ENCODE measurements around the gene TBCEL.
A peak's percentile ranks its signal among the peaks of the same experiment; 100 is the strongest.

The TBCEL gene

DNA sequence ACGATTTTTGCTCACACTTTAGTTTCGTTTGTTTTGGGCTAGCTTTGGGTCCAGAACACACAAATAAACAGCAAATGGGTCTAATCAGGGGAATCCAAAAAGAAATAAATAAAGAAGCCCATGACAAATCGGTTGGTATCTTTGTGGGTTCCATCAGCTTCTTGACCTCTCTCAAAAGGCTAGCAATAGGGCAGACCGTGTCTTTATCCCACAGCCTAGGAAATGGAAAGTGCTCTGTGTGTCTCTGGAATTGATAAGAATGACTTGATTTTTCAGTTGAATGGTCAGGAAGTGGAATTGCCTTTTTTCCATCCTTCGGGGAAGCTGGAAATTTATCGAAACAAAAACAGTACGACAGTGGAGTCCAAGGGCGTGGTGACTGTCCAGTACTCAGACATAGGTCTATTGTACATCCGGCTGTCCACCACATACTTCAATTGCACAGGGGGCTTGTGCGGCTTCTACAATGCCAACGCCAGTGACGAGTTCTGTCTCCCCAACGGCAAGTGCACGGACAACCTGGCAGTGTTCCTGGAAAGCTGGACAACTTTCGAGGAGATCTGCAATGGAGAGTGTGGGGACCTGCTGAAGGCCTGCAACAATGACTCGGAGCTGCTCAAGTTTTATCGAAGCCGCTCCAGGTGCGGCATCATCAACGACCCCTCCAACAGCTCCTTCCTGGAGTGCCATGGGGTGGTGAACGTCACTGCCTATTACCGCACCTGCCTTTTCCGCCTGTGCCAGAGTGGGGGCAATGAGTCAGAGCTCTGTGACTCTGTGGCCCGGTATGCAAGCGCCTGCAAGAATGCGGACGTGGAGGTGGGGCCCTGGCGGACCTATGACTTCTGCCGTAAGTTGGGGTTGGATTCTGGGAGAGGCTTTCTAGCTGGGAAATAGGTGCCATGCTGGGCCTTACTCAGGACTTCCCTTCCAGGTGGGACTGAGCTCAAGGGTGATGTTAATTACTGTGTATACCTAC is 105.7 kb downstream of the TBCEL start:
- Histone ChIP-seq H3K27me3 (ENCODE audit: insufficient read depth, low read length) (no peaks in the 10 kb centered on the region), H3K79me1 (ENCODE audit: low read length) (no peaks in the 10 kb centered on the region), H3K79me2 (ENCODE audit: control insufficient read depth, insufficient read depth, low read length, poor library complexity) (no peaks in the 10 kb centered on the region), H3K36me3 (ENCODE audit: control insufficient read depth in 1 of 2, insufficient read depth in 2 of 2, low read length in 2 of 2) (no peaks in the 10 kb centered on the region), H2BK5ac (ENCODE audit: low read depth, low read length, poor library complexity) (no peak overlapping the region), H3K4me1 (ENCODE audit: control insufficient read depth in 1 of 2, insufficient read depth in 2 of 2, low read length in 2 of 2) (no peaks in the 10 kb centered on the region), H3K4me2 (ENCODE audit: low read length) (no peak overlapping the region), H3K14ac (ENCODE audit: low read length) (no peak overlapping the region), H3K27ac (ENCODE audit: low read depth, low read length) (no peak overlapping the region), H4K91ac (ENCODE audit: low read depth, low read length) (no peak overlapping the region), H3K18ac (ENCODE audit: low read length) (no peak overlapping the region), H2AFZ (ENCODE audit: insufficient read depth, low read length, poor library complexity) (no peak overlapping the region), H4K12ac (ENCODE audit: low read depth, low read length) (no peak overlapping the region), H3K9ac (ENCODE audit: low read length) (no peak overlapping the region), H2BK12ac (ENCODE audit: low read length) (no peak overlapping the region), H4K8ac (ENCODE audit: low read depth, low read length) (no peak overlapping the region), H3K9me3 (ENCODE audit: insufficient read depth, low read depth, low read length) (peaks cover 10% of the 10 kb centered on the region), H3K4me3 (ENCODE audit: low read depth, low read length) (no peak overlapping the region), H3K23ac (ENCODE audit: low read length) (no peak overlapping the region), H2BK120ac (ENCODE audit: insufficient read depth, low read length, poor library complexity) (no peak overlapping the region), H3K4ac (ENCODE audit: low read depth, low read length) (no peak overlapping the region), H2AK5ac (ENCODE audit: low read length) (no peak overlapping the region)
- peak; percentile 65 to 73 for DNase-seq
- no CpG with 5 or more reads among the region's 29 CpGs for WGBS (ENCODE audit: extremely low coverage, insufficient coverage, insufficient read length)

DNA sequence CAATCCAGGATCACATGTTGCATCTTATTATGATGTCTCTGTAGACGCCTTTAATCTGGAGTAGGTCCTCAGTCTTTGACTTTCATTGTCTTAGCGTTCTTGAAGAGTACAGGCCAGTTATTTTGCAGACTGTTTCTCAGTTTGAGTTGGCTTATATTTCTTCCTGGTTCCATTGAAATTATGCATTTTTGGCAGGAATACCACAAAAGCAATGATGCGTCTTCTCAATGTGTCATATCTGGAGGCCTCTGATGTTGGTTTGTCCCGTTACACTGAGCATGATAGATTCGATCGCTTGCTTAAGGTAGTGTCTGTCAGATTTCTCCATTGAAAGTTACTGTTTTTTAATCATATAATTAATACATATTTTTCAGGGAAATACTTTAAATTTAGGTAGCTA is 107.8 kb downstream of the TBCEL start:
- H3K4ac ChIP-seq (ENCODE audit: low read depth, low read length): no peak overlapping the region

DNA sequence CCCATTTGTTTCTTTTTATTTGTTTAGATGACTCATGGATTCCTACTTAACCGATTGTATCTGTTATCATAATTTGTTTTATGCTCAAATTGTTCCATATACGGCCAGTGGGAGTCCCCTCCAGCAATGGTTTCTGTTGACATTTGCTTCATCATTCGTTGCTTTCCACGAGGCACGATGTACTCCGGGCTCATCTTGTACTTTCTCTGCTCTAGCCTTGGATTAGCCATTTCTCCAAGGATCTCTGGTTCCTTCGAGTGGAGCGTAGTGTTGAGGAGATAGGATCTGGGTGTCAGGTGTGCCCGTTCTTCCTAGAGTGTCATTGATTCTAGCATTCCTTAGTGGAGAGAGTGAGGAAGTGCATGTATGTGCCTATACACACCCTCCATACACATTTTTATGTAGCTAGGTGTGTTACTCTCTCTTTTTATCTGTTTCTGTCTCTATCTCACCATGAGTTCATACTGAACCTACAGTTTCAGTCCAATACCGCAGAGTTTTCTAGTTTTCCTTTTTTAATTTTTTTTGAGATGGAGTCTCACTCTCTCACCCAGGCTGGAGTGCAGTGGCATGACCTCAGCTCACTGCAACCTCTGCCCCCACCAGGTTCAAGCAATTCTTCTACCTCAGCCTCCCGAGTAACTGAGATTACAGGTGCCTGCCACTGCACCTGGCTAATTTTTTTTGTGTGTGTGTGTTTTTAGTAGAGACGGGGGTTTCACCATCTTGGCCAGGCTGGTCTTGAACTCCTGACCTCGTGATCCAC is 108.5 kb downstream of the TBCEL start:
- H4K91ac ChIP-seq (ENCODE audit: low read depth, low read length): no peak overlapping the region
- H3K23ac ChIP-seq (ENCODE audit: low read length): no peak overlapping the region
- H3K9me3 ChIP-seq (ENCODE audit: insufficient read depth, low read depth, low read length): peaks cover 13% of the 10 kb centered on the region
- no peak overlapping the region for H4K8ac ChIP-seq (ENCODE audit: low read depth, low read length)
- H3K4me2 ChIP-seq (ENCODE audit: low read length): no peak overlapping the region
- H2AK5ac ChIP-seq (ENCODE audit: low read length): no peak overlapping the region
- no peak overlapping the region for H3K4ac ChIP-seq (ENCODE audit: low read depth, low read length)
- no peak overlapping the region for H3K18ac ChIP-seq (ENCODE audit: low read length)
- H3K79me1 ChIP-seq (ENCODE audit: low read length): no peaks in the 10 kb centered on the region
- H3K4me1 ChIP-seq (ENCODE audit: control insufficient read depth in 1 of 2, insufficient read depth in 2 of 2, low read length in 2 of 2): no peaks in the 10 kb centered on the region
- H3K27me3 ChIP-seq (ENCODE audit: insufficient read depth, low read length): no peaks in the 10 kb centered on the region
- H2AFZ ChIP-seq (ENCODE audit: insufficient read depth, low read length, poor library complexity): no peak overlapping the region
- H3K36me3 ChIP-seq (ENCODE audit: control insufficient read depth in 1 of 2, insufficient read depth in 2 of 2, low read length in 2 of 2): no peaks in the 10 kb centered on the region
- no peak for DNase-seq
- H4K12ac ChIP-seq (ENCODE audit: low read depth, low read length): no peak overlapping the region
- H3K14ac ChIP-seq (ENCODE audit: low read length): no peak overlapping the region
- no peaks in the 10 kb centered on the region for H3K79me2 ChIP-seq (ENCODE audit: control insufficient read depth, insufficient read depth, low read length, poor library complexity)
- H3K27ac ChIP-seq (ENCODE audit: low read depth, low read length): no peak overlapping the region
- no peak overlapping the region for H3K4me3 ChIP-seq (ENCODE audit: low read depth, low read length)
- no peak overlapping the region for H2BK12ac ChIP-seq (ENCODE audit: low read length)
- H2BK5ac ChIP-seq (ENCODE audit: low read depth, low read length, poor library complexity): no peak overlapping the region
- no CpG with 5 or more reads among the region's 13 CpGs for WGBS (ENCODE audit: extremely low coverage, insufficient coverage, insufficient read length)
- no peak overlapping the region for H3K9ac ChIP-seq (ENCODE audit: low read length)
- no peak overlapping the region for H2BK120ac ChIP-seq (ENCODE audit: insufficient read depth, low read length, poor library complexity)

More for the DNA sequence above, 107.8 kb downstream of the TBCEL start:
- Histone ChIP-seq H3K9me3 (ENCODE audit: insufficient read depth, low read depth, low read length) (peaks cover 7% of the 10 kb centered on the region), H2BK5ac (ENCODE audit: low read depth, low read length, poor library complexity) (no peak overlapping the region), H3K4me2 (ENCODE audit: low read length) (no peak overlapping the region), H3K4me3 (ENCODE audit: low read depth, low read length) (no peak overlapping the region), H4K91ac (ENCODE audit: low read depth, low read length) (no peak overlapping the region), H2AFZ (ENCODE audit: insufficient read depth, low read length, poor library complexity) (no peak overlapping the region), H2AK5ac (ENCODE audit: low read length) (no peak overlapping the region), H3K14ac (ENCODE audit: low read length) (no peak overlapping the region), H3K9ac (ENCODE audit: low read length) (no peak overlapping the region), H4K12ac (ENCODE audit: low read depth, low read length) (no peak overlapping the region), H3K4me1 (ENCODE audit: control insufficient read depth in 1 of 2, insufficient read depth in 2 of 2, low read length in 2 of 2) (no peaks in the 10 kb centered on the region), H3K18ac (ENCODE audit: low read length) (no peak overlapping the region), H3K79me2 (ENCODE audit: control insufficient read depth, insufficient read depth, low read length, poor library complexity) (no peaks in the 10 kb centered on the region), H4K8ac (ENCODE audit: low read depth, low read length) (no peak overlapping the region), H3K27ac (ENCODE audit: low read depth, low read length) (no peak overlapping the region), H3K27me3 (ENCODE audit: insufficient read depth, low read length) (no peaks in the 10 kb centered on the region), H2BK120ac (ENCODE audit: insufficient read depth, low read length, poor library complexity) (no peak overlapping the region), H3K23ac (ENCODE audit: low read length) (no peak overlapping the region), H2BK12ac (ENCODE audit: low read length) (no peak overlapping the region), H3K79me1 (ENCODE audit: low read length) (no peaks in the 10 kb centered on the region), H3K36me3 (ENCODE audit: control insufficient read depth in 1 of 2, insufficient read depth in 2 of 2, low read length in 2 of 2) (no peaks in the 10 kb centered on the region)
- no CpG with 5 or more reads among the region's 6 CpGs for WGBS (ENCODE audit: extremely low coverage, insufficient coverage, insufficient read length)
- no peak for DNase-seq

DNA sequence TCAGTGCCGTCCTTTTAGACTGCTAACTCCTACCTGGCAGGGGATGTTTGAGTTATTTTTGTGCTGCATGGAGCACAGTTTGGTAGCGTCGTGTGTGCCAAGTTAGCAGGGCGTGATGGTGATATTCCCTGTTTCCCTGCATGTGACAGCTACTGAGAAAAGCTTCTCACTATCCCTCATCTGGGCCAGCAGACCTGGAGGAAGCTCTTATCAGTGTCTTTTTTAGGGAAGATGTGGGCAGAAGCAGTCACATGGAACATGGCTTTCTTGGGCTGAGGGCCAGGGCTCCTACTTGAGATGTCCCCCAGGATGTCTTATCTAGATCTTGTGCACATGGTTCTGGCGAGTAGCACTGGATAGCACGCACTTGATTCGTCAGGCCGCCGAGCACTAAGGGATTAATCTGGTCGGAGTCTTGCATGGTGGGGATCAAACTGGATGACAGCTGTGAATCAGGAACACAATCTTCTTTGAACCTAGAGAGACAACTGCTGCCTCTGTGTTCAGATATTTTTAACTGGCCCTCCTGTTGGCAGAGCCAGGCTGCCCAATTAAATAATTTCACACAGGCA is 110.9 kb downstream of the TBCEL start:
- no peak overlapping the region for H3K9ac ChIP-seq (ENCODE audit: low read length)
- no peak overlapping the region for H4K91ac ChIP-seq (ENCODE audit: low read depth, low read length)
- H3K18ac ChIP-seq (ENCODE audit: low read length): no peak overlapping the region
- H3K79me2 ChIP-seq (ENCODE audit: control insufficient read depth, insufficient read depth, low read length, poor library complexity): no peaks in the 10 kb centered on the region
- H3K27ac ChIP-seq (ENCODE audit: low read depth, low read length): no peak overlapping the region
- H3K4me2 ChIP-seq (ENCODE audit: low read length): no peak overlapping the region
- H3K4me1 ChIP-seq (ENCODE audit: control insufficient read depth in 1 of 2, insufficient read depth in 2 of 2, low read length in 2 of 2): no peaks in the 10 kb centered on the region
- peaks cover 7% of the 10 kb centered on the region for H3K9me3 ChIP-seq (ENCODE audit: insufficient read depth, low read depth, low read length)
- no peaks in the 10 kb centered on the region for H3K36me3 ChIP-seq (ENCODE audit: control insufficient read depth in 1 of 2, insufficient read depth in 2 of 2, low read length in 2 of 2)
- no peak overlapping the region for H2BK5ac ChIP-seq (ENCODE audit: low read depth, low read length, poor library complexity)
- no peak overlapping the region for H4K12ac ChIP-seq (ENCODE audit: low read depth, low read length)
- no peak overlapping the region for H2AFZ ChIP-seq (ENCODE audit: insufficient read depth, low read length, poor library complexity)
- no peak overlapping the region for H3K14ac ChIP-seq (ENCODE audit: low read length)
- no peaks in the 10 kb centered on the region for H3K79me1 ChIP-seq (ENCODE audit: low read length)
- H2BK120ac ChIP-seq (ENCODE audit: insufficient read depth, low read length, poor library complexity): no peak overlapping the region
- no peak overlapping the region for H3K4ac ChIP-seq (ENCODE audit: low read depth, low read length)
- no peak overlapping the region for H4K8ac ChIP-seq (ENCODE audit: low read depth, low read length)
- H3K4me3 ChIP-seq (ENCODE audit: low read depth, low read length): no peak overlapping the region
- no peak overlapping the region for H3K23ac ChIP-seq (ENCODE audit: low read length)
- no peak for DNase-seq
- no CpG with 5 or more reads among the region's 10 CpGs for WGBS (ENCODE audit: extremely low coverage, insufficient coverage, insufficient read length)
- no peaks in the 10 kb centered on the region for H3K27me3 ChIP-seq (ENCODE audit: insufficient read depth, low read length)
- no peak overlapping the region for H2BK12ac ChIP-seq (ENCODE audit: low read length)
- H2AK5ac ChIP-seq (ENCODE audit: low read length): no peak overlapping the region

Data from trophoblast cell (in vitro differentiated cells and primary cell).